GM13977 (cell line): ENCODE measurements around the gene MYH7B.

ENCODE experiments used
- DNase-seq: peaks from one replicate; pipeline ENCODE4 v3.0.0; 2012; ENCODE audit warnings: low spot score
- CTCF ChIP-seq: IDR thresholded peaks from 2 replicates; pipeline ENCODE4 v1.5.1; 2012; ENCODE audit warnings: mild to moderate bottlenecking, control low read depth; ENCODE audit not compliant: insufficient read depth; ENCODE audit errors: extremely low read depth, missing control alignments
- in situ Hi-C: fragments of 300-500 bp; cut with MboI; formaldehyde crosslinking; loops from one replicate; pipeline ENCODE4 v1.12.0; 2022; ENCODE audit warnings: low sequenced_read_pairs, low pct_unique_long_range_greater_than_20kb, mixed read lengths, inconsistent platforms; ENCODE audit not compliant: unreplicated experiment

The MYH7B gene

GRCh38 chr20:34999782-35000181, 44.1 kb downstream of the MYH7B start:
- no peak for TF ChIP-seq CTCF
- in situ Hi-C loops: no loop called here
- DNase-seq: no peak

DNA sequence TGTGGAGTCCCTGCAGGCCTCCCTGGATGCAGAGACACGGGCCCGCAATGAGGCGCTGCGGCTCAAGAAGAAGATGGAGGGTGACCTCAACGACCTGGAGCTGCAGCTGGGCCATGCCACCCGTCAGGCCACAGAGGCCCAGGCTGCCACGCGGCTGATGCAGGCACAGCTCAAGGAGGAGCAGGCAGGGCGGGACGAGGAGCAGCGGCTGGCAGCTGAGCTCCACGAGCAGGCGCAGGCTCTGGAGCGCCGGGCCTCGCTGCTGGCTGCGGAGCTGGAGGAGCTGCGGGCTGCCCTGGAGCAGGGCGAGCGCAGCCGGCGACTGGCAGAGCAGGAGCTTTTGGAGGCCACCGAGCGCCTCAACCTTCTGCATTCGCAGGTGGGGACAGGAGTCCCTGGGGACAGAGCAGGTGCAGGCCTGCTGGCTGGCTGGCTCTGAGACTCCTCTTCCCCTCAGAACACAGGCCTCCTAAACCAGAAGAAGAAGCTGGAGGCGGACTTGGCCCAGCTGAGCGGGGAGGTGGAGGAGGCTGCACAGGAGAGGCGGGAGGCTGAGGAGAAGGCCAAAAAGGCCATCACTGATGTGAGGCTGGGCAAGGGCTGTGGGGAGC, 44.7 kb downstream of the MYH7B start:
- no peak for TF ChIP-seq CTCF
- in situ Hi-C loops: no loop called here
- DNase-seq: no peak

GRCh38 chr20:35000922-35001595, 45.4 kb downstream of the MYH7B start:
- in situ Hi-C loops: no loop called here
- DNase-seq: no peak
- TF ChIP-seq CTCF: no peak

GRCh38 chr20:35001596-35002362, 46.1 kb downstream of the MYH7B start:
- no peak for DNase-seq
- in situ Hi-C loops: no loop called here
- TF ChIP-seq CTCF: peak; percentile 47

DNA sequence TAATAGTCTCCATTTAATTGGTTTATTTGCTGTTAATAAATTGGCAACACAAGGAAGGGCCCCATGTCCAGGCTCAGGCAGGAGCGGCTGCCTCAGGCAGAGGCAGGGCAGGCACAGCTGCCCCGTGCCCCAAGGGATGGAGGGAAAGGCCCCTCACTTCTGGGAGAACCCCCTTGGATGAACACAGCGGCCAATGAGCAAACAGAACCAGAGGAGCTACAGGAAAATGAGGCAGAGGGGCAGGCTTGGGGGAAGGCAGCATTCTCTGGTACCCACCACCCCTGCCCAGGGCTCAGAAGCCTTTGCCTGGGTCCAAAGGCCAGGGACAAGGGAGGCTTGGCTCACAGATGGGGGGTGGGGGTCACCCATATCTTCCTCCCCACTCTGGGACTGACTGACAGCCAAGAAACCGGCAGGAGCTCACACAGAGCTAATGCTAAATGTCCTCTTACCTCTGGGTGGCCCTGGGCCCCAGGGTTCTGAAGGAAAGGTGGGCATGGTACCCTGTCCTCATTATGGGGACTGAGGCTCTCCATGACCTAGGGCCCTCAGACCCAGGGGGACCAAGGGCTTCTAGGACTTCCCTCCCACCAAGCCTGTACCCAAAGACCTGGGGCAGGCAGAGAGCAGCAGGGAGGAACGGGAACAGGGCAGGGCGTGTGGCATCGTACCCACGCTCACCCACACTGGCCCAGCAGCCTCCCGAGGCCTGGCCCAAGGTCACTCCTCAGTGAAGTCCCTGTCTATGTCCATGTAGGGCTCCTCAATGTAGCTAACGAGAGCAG, 47.0 kb downstream of the MYH7B start:
- in situ Hi-C loops: no loop called here
- no peak for TF ChIP-seq CTCF

More for the DNA sequence above, 47.0 kb downstream of the MYH7B start:
- no peak for DNase-seq
